AG09319 (cell line): ENCODE measurements around the gene IGFBP6.

Experiments used
- DNase-seq: peaks from one replicate; pipeline ENCODE4 v3.0.0-alpha.2; 2010; ENCODE audit warnings: low read depth; ENCODE audit errors: extremely low read depth
- CTCF ChIP-seq: IDR thresholded peaks from 2 replicates; pipeline ENCODE4 v1.5.1; 2011; ENCODE audit warnings: low read depth, mild to moderate bottlenecking, inconsistent platforms, low read length, moderate library complexity

Gene IGFBP6

GRCh38 chr12:53097564-53098353 lies at the start of gene IGFBP6:
Gene IGFBP6 (plus strand): TSS chr12:53097667. CDS start chr12:53097718, 51 bp downstream.
- DNase-seq, result no peak
- TF ChIP-seq CTCF, result no peak

DNA sequence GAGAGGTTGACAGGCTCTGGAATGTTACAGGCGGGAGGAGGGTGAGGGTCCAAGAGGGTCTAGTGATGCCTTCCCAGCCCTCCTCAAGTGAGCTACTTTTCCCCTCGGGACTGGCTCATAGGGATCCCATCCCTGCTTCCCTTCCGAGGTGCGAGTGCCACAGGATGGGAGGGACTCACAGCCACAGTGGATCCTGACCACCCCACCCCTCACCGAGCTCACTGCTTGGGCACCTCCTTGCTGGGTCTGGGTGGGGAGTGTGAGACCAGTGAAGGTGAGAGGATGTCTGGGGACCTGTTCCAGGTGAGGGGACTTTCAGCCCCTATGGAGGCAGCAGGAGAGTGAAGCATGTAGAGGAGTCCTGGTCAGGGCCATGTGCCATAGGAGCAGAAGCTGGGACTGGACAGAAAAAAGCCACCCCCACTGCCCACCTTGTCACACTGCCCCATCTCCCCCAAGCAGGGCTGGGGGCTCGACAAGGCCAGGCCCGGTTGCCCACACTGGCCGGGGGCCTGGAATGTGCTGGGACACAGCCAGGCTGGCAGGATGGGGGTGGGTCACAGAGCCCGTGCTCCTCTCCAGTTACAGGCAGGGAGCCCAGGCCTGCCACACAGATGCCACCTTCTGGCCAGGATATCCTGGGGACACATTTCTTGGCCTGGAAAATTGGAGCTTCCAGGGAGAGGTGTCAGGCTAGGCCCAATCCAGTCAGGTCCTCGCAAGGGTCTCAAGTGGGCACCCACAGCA lies 49.3 kb upstream of the IGFBP6 start:
- TF ChIP-seq CTCF, result no peak; the same call in 1 of the 2 replicates
- no peak for DNase-seq

GRCh38 chr12:53048780-53049401 lies 48.6 kb upstream of the IGFBP6 start:
- no peak for DNase-seq
- no peak for TF ChIP-seq CTCF

DNA sequence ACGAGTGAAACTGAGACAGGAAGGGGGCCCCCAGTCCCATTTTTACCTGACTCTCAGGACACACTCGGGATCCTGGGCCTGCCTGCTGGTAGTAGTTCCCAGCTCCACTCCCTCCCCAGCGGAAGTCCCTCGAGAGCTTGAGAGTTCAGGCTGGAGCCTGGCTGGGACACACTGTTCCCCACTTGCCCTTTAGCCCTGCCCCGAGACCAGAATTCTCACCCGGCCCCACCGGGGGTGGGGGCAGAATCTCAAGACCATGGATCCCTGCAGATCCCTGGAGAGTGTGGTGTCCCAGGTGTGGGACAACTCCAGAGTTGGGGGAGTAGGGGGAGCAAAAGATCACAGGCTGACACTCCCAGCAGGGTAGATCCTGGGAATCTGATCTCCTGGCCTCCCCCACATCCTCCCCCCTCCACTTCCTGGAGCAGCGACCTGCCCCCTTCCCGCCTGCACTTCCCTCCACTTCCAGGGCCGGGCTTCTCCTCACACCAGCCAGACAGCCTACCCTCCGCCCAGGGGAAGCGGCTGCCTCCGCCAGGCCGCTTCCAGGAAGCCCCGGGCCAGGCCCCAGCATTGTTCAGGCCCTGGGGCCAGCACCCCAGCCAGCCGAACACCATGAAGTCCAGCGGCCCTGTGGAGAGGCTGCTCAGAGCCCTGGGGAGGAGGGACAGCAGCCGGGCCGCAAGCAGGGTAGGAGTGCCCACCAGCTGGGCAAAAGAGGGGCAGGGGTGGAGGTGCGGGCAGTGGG lies 47.7 kb upstream of the IGFBP6 start, which contains the start of gene TNS2:
Gene TNS2 (plus strand): TSS at position 495 of the 748 bp plus-strand sequence. CDS start 121 bp downstream, at position 616.
- TF ChIP-seq CTCF, result no peak
- DNase-seq, result no peak

GRCh38 chr12:53050426-53051057 lies 46.9 kb upstream of the IGFBP6 start:
- DNase-seq, result no peak
- TF ChIP-seq CTCF, result no peak

DNA sequence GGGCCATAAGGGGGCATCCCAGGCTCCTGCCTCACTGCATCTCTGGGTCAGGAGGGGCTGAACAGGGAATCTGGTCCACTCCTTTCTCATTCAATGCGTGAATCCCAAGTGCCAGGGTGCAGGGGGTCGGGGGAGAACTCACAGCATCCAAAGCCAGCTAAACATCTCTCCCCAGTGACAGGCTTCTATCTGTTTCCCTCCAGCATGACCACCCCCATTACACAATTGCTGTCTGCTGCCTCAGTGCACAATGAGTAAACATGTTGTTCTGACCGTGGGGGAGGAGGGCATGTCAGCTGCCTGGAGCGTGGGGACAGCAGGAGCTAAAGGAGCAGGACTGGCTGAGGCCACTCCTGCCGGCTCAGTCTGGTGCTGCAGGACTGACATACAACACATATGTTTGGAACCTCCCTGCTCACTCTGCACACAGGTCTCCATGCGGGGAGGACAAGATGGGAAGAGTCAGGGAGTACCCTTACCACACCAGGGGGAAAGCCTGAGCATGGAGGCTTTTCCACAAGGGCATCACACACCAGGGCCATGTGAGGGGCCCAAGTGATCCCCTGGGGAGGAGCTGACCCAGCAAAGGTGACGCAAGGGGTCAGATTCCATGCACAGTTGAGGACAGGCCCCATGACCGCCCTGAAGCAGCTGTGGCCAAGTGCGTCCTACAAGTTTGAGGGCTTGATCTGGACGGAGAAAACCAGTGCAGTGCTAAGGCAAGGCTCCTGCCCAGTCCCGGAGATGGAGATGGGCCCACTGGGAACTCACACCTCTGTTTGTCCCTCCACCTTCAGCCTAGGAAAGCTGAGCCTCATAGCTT lies 46.2 kb upstream of the IGFBP6 start:
- TF ChIP-seq CTCF, result peak; percentile 4
- DNase-seq, result no peak
